Neural crest cell (in vitro differentiated cells): ENCODE measurements around the gene TATDN3. TPM values are rescaled to one million over a fixed set of nuclear protein-coding genes. Genes with fewer than 3 reads are reported as not detected.

Experiments
- DNase-seq: peaks from one replicate; pipeline ENCODE4 v3.0.0; 2021; ENCODE audit warnings: low read depth, mixed read lengths, low spot score
- H3K27ac Mint-ChIP-seq: one replicate; pipeline ENCODE4 v1.8.0; 2021; ENCODE audit warnings: mild to moderate bottlenecking, mixed read lengths; ENCODE audit not compliant: unreplicated experiment
- H3K27me3 Mint-ChIP-seq: 2 replicates; pipeline ENCODE4 v1.8.0; 2021; ENCODE audit warnings: low read depth, mild to moderate bottlenecking, mixed read lengths
- H3K36me3 Mint-ChIP-seq: 2 replicates; pipeline ENCODE4 v1.8.0; 2021; ENCODE audit warnings: low read depth, mild to moderate bottlenecking, mixed read lengths
- H3K4me1 Mint-ChIP-seq: 2 replicates; pipeline ENCODE4 v1.8.0; 2021; ENCODE audit warnings: mixed read lengths
- H3K4me3 Mint-ChIP-seq: one replicate; pipeline ENCODE4 v1.8.0; 2021; ENCODE audit warnings: mild to moderate bottlenecking, mixed read lengths
- H3K9me3 Mint-ChIP-seq: 2 replicates; pipeline ENCODE4 v1.8.0; 2021; ENCODE audit warnings: mixed read lengths
- CTCF ChIP-seq: fragments of 200-600 bp; sonication (generic); conservative IDR thresholded peaks from 2 replicates; pipeline ENCODE4 v1.5.0; 2021; ENCODE audit warnings: antibody characterized with exemption, mild to moderate bottlenecking
- total RNA-seq: library from RNA; stranded (reverse); gene quantifications from 2 replicates; pipeline ENCODE4 v1.2.1, GENCODE V29; 2021

TATDN3 gene
- total RNA-seq, 1 donor from 2014 or later = 14.2 TPM

GRCh38 chr1:212785871-212786270 lies 5.8 kb upstream of the TATDN3 start:
- H3K27me3 Mint-ChIP-seq = no peaks in the 10 kb centered on the region
- H3K4me3 Mint-ChIP-seq = no peak overlapping the region
- no peaks in the 10 kb centered on the region for H3K9me3 Mint-ChIP-seq
- no peak for DNase-seq
- no peak for TF ChIP-seq CTCF
- peak overlapping the region; percentile 76 for H3K27ac Mint-ChIP-seq
- peaks cover 16% of the 10 kb centered on the region for H3K36me3 Mint-ChIP-seq
- peaks cover 9% of the 10 kb centered on the region for H3K4me1 Mint-ChIP-seq

DNA sequence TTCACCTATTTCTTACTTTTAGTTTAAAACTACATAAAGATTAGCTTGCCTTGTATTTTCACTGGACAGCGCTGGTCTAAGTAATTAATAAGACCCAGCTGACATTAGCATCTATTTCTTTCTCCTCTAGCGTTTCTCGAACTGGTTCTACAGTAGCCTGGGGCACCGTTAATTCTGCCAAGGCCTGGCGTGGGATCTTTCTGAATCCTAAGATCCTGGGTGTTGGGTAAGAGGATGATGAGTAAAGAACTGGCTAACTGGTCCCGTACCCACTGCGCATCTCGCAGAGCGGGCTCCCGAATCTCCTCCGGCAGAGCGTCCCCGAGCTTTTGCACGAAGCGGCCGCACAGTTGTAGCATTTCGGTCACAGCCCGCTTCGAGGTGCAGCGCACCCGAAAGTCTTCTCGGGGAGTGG lies 426 bp upstream of the TATDN3 start:
- H3K27me3 Mint-ChIP-seq = peaks cover 4% of the 10 kb centered on the region
- no peak for DNase-seq
- H3K4me1 Mint-ChIP-seq = peaks cover 38% of the 10 kb centered on the region
- peak overlapping the region; percentile 99 for H3K27ac Mint-ChIP-seq
- H3K4me3 Mint-ChIP-seq = peak overlapping the region; percentile 99
- no peaks in the 10 kb centered on the region for H3K36me3 Mint-ChIP-seq
- no peak for TF ChIP-seq CTCF
- no peaks in the 10 kb centered on the region for H3K9me3 Mint-ChIP-seq

GRCh38 chr1:212792396-212792908 lies 758 bp downstream of the TATDN3 start:
- H3K36me3 Mint-ChIP-seq = no peaks in the 10 kb centered on the region
- peak overlapping the region; percentile 99 for H3K4me3 Mint-ChIP-seq
- peak overlapping the region; percentile 99 for H3K27ac Mint-ChIP-seq
- peaks cover 38% of the 10 kb centered on the region for H3K4me1 Mint-ChIP-seq
- no peak for DNase-seq
- TF ChIP-seq CTCF = no peak
- H3K27me3 Mint-ChIP-seq = peaks cover 4% of the 10 kb centered on the region
- H3K9me3 Mint-ChIP-seq = no peaks in the 10 kb centered on the region

GRCh38 chr1:212794561-212795014 lies 2.9 kb downstream of the TATDN3 start:
- Mint-ChIP-seq H3K27me3 (peaks cover 4% of the 10 kb centered on the region), H3K9me3 (no peaks in the 10 kb centered on the region), H3K27ac (peak overlapping the region; percentile 78), H3K4me1 (peaks cover 32% of the 10 kb centered on the region), H3K36me3 (no peaks in the 10 kb centered on the region), H3K4me3 (peak overlapping the region; percentile 64)
- TF ChIP-seq CTCF = no peak
- DNase-seq = no peak

GRCh38 chr1:212797681-212798080 lies 6.0 kb downstream of the TATDN3 start:
- Mint-ChIP-seq H3K4me3 (no peak overlapping the region), H3K27me3 (no peaks in the 10 kb centered on the region), H3K27ac (no peak overlapping the region), H3K36me3 (no peaks in the 10 kb centered on the region), H3K4me1 (peaks cover 15% of the 10 kb centered on the region), H3K9me3 (no peaks in the 10 kb centered on the region)
- DNase-seq = no peak
- TF ChIP-seq CTCF = no peak
